NK-92 treated with Interleukin-12 subunit alpha and Interleukin-12 subunit beta, amount 100 ng/mL, for 24 hours (cell line): ENCODE measurements around the gene ANKRD66.
"Not testable (repeated sequence)": the region's sequence is repeated elsewhere in the genome, so short reads cannot be mapped to it uniquely, and the experiment has no call there.

Experiments
- DNase-seq: peaks from one replicate; lab custom pipeline; 2025; lab: John Stamatoyannopoulos, UW

Gene ANKRD66

DNA sequence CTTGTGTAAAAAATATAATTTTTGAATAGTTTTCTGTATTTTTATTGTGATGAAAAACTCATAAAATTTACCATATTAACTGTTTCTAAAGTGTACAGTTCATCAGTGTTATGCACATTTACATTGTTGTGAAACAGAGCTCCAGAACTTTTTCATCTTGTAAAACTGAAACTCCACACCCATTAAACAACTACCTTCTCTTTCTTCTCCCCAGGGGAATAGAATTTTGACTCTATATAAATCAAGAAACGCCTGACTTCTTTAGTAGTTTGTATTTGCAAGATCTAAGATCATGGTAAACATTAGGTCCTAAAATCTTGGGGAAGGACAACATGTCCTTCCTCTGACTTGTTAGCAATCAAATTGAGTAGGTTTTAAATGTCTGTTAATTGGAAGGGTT lies 9.1 kb downstream of the ANKRD66 start:
- no peak for DNase-seq

DNA sequence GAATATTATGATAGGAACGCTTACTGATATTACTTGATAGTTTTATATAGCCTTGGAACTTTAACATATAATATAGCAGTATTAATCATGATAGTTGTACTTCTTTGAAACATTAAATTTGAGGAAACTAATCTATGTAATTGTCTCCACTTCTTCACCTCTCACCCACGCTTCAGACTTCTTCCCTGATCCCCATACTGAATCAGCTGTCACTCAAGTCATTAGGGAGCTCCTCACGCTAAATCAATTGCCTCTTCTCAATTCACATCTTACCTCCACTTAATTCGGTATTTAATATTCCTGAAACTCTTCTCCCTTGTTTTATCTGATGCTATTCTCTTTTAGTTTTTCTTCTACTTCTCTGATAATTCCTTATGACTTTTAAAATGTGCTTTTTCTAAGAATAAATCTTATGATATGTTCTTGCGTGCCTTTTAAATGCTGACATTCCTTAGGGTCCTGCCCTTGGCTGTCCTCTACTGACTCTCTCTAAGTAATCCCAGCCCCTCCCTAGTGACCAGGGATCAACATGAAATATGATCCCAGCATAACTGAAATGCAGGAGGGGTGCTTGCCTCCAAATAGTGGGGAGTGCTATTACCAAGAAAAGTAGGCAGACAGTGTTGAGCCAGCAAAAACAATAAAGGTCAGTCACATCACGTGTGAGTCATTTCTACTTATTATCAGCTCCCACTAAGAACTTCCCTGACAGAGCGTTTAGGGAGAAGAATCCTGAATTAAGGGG lies 9.9 kb downstream of the ANKRD66 start:
- no peak for DNase-seq

DNA sequence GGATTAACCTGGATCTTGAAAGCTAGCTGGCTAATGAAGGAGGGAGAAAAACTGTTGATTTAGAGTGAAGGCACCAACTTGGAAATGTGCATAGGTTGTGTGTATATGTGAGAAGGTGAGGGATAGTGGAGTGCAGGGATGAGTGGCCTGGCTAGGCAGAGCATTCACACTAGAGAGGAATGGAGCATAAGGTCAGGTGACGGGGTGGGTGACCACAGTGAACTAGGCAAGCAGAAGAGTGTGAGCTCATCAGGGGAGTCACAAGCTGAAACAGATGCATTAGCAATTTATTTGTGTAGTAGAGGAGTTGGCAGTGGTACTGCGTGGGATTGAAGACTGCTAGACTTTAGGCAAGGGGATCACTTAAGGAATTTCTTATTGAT lies 10.5 kb downstream of the ANKRD66 start:
- no peak for DNase-seq

GRCh38 chr6:46758960-46759753 lies 12.4 kb downstream of the ANKRD66 start:
- no peak for DNase-seq

- no peak for DNase-seq
These were observed 14.2 kb downstream of the ANKRD66 start for GRCh38 chr6:46760925-46761324.

- no peak for DNase-seq
These were observed 16.7 kb downstream of the ANKRD66 start for GRCh38 chr6:46763466-46763865.

DNA sequence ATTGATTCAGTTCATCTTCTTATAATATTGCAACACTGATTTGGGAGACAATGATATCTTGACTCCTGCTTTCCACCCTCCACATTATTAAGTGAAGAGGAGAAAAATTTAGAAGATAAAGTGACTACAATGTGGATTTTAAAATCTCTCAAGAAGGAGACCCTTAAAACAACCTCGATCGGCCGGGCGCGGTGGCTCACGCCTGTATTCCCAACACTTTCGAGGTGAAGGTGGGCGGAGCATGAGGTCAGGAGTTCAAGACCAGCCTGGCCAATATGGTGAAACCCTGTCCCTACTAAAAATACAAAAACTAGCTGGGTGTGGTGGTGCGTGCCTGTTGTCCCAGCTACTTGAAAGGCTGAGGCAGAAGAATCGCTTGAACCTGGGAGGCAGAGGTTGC lies 17.5 kb downstream of the ANKRD66 start:
- DNase-seq, result not testable (repeated sequence)

- no peak for DNase-seq
These were observed 18.2 kb downstream of the ANKRD66 start for GRCh38 chr6:46764961-46765360.

GRCh38 chr6:46772016-46772415 lies 25.3 kb downstream of the ANKRD66 start:
- no peak for DNase-seq

GRCh38 chr6:46772762-46773161 lies 26.0 kb downstream of the ANKRD66 start:
- DNase-seq, result no peak

GRCh38 chr6:46773201-46773855 lies 26.6 kb downstream of the ANKRD66 start:
- no peak for DNase-seq

DNA sequence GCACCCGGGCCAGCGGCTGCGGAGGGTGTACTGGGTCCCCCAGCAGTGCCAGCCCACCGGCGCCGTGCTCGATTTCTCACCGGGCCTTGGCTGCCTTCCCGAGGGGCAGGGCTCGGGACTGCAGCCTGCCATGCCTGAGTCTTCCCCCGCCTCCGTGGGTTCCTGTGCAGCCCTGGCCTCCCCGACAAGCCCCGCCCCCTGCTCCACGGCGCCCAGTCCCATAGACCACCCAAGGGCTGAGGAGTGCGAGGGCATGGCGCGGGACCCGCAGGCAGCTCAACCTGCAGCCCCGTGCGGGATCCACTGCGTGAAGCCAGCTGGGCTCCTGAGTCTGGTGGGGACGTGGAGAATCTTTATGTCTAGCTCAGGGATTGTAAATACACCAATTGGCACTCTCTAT lies 28.0 kb downstream of the ANKRD66 start:
- DNase-seq, result not testable (repeated sequence)

DNA sequence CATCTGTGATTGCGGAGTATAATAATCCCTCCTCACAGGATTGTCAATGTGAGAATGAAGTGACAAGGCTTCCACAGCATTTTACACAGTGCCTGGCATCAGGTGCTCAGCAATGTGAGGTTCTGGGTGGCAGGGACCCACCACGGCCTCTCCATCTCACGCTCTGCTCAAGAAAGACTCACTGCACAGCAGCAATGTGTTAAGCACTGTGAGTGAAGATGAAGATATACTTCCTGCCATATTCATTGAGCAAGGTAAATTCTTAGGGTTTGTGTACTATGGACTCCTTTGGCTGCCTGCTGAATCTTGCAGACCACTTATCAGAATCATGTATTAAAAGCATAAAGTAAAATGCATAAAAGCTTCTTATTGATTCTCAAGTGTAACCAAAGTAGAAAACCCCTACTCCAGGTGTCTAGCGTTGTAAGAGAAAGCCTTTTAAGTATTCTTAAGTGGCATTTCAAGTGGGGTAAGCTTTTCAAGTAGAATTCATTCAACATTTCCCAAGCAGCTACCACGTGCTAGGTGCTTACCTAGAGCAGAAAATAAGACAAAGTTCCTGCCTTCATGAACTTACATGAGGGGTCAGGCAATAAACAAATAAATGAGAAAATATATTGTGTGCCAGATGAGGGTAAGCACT lies 29.5 kb downstream of the ANKRD66 start:
- DNase-seq, result no peak

GRCh38 chr6:46777476-46778346 lies 31.0 kb downstream of the ANKRD66 start:
- no peak for DNase-seq

DNA sequence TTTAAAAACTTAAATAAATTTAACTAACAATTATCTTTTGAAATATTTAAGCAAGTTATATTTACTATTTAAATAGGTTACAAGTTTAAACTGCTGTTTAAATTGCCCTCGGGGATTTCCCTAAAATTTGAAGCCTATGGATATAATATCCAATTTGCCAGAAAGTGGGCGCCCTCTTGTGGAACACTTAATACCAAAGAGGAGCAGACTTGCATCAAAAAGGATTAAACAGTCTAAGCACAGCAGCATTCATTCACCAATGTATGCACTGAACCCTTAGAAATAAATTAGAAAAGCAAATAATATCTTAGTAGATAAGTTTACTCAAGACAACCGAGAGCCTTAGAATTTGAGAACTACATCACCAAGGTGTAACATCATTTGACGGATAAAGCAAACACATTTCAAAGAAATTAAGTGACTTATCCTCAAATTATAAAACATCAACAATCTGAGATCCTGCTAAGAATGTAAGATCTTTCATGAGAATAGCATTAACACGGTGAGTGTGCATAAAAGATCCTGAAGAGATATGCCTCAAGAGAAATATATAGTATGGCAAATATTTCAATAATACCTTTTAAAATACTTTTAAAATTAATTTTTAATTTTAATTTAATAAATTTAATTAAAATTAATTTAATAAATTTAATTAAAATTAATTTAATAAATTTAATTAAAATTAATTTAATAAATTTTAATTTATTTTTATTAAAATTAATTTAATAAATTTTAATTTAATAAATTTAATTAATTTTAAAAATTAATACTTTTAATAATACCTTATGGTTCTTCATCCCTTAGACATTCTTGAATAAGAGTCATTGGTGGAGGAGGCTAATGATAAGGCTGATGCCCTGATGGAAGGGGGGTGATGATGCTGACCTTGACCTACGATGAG lies 35.0 kb downstream of the ANKRD66 start:
- DNase-seq, result no peak

- no peak for DNase-seq
These were observed 37.8 kb downstream of the ANKRD66 start for GRCh38 chr6:46784535-46784934.

GRCh38 chr6:46787871-46788540 lies 41.3 kb downstream of the ANKRD66 start:
- DNase-seq, result no peak

- DNase-seq, result no peak
These were observed 42.1 kb downstream of the ANKRD66 start for GRCh38 chr6:46788791-46789190.

- no peak for DNase-seq
These were observed 43.0 kb downstream of the ANKRD66 start for GRCh38 chr6:46789434-46790354.
